CD14-positive monocyte (primary cell): Measurements from ENCODE around the gene MYO5B. TPM values are rescaled to one million over a fixed set of nuclear protein-coding genes. Genes with fewer than 3 reads are reported as not detected.

Experiments
- DNase-seq, 3 donors: peaks; one replicate each; pipeline ENCODE4 v3.0.0-alpha.2; 2011 to 2022
- H2AFZ ChIP-seq: 2 replicates; pipeline ENCODE4 v1.6.0; 2012; ENCODE audit warnings: mild to moderate bottlenecking, low read depth, low read length, inconsistent platforms; ENCODE audit not compliant: insufficient read depth, poor library complexity, severe bottlenecking
- H3K27ac ChIP-seq, 2 donors: 1 replicate in 1 of 2; 2 replicates in 1 of 2; pipeline ENCODE4 v1.5.1; 2012 to 2013; ENCODE audit warnings: low read length in 2 of 2, control low read depth in 1 of 2, inconsistent platforms in 1 of 2, low read depth in 1 of 2, mild to moderate bottlenecking in 1 of 2
- H3K27me3 ChIP-seq, 2 donors: one replicate each; pipeline versions ENCODE4 v1.6.0 to v1.6.1; 2011 to 2013; ENCODE audit warnings: low read length in 2 of 2; ENCODE audit not compliant: control insufficient read depth in 2 of 2, insufficient read depth in 2 of 2
- H3K36me3 ChIP-seq, 2 donors: replicated peaks in 1 of 2; 1 replicate in 1 of 2; 2 replicates in 1 of 2; pipeline versions ENCODE4 v1.5.1 to v1.6.1; 2012 to 2013; ENCODE audit warnings: low read length in 2 of 2, control low read depth in 1 of 2, inconsistent platforms in 1 of 2, mild to moderate bottlenecking in 1 of 2; ENCODE audit not compliant: insufficient read depth in 2 of 2, control insufficient read depth in 1 of 2
- H3K4me1 ChIP-seq, 2 donors: 1 replicate in 1 of 2; 2 replicates in 1 of 2; pipeline versions ENCODE4 v1.5.1 to v1.6.1; 2012 to 2013; ENCODE audit warnings: low read length in 2 of 2, control low read depth in 1 of 2, inconsistent platforms in 1 of 2, mild to moderate bottlenecking in 1 of 2, moderate library complexity in 1 of 2; ENCODE audit not compliant: insufficient read depth in 2 of 2, control insufficient read depth in 1 of 2
- H3K4me2 ChIP-seq: replicated peaks from 2 replicates; pipeline ENCODE3; 2012; ENCODE audit warnings: low read length, moderate library complexity, mild to moderate bottlenecking; ENCODE audit not compliant: poor library complexity, severe bottlenecking; ENCODE audit errors: extremely low read depth
- H3K4me3 ChIP-seq, 3 experiments: fragments of 200-600 bp in 1 of 3; sonication (generic) in 1 of 3; replicated peaks in 1 of 3; 1 replicate in 2 of 3; 2 replicates in 1 of 3; pipeline ENCODE4 v1.5.1; 2011 to 2013; ENCODE audit warnings: low read length in 3 of 3, mild to moderate bottlenecking in 3 of 3, control low read depth in 2 of 3, low read depth in 2 of 3, inconsistent platforms in 1 of 3, moderate library complexity in 1 of 3
- H3K79me2 ChIP-seq: 2 replicates; pipeline ENCODE4 v1.6.0; 2012; ENCODE audit warnings: mild to moderate bottlenecking, control low read depth, inconsistent platforms, low read length, moderate library complexity; ENCODE audit not compliant: insufficient read depth
- H3K9ac ChIP-seq: 2 replicates; pipeline ENCODE4 v1.6.0; 2017; ENCODE audit warnings: low read length, mild to moderate bottlenecking; ENCODE audit not compliant: insufficient read depth, poor library complexity, severe bottlenecking
- H3K9me3 ChIP-seq, 2 donors: replicated peaks in 1 of 2; 1 replicate in 1 of 2; 2 replicates in 1 of 2; pipeline versions ENCODE4 v1.5.1 to v1.6.1; 2012 to 2013; ENCODE audit warnings: low read length in 2 of 2, control low read depth in 1 of 2; ENCODE audit not compliant: control insufficient read depth in 1 of 2, insufficient read depth in 1 of 2
- H4K20me1 ChIP-seq: 2 replicates; pipeline ENCODE4 v1.6.0; 2012; ENCODE audit warnings: mild to moderate bottlenecking, low read length, control low read depth, moderate library complexity; ENCODE audit not compliant: insufficient read depth
- H3K27ac Mint-ChIP-seq, 7 donors: one replicate each; pipeline ENCODE4 v1.8.0; 2020; ENCODE audit warnings: mild to moderate bottlenecking in 7 of 7, mixed read lengths in 7 of 7, moderate library complexity in 6 of 7, inconsistent platforms in 2 of 7
- H3K27me3 Mint-ChIP-seq, 3 donors: one replicate each; pipeline ENCODE4 v1.8.0; 2021 to 2022; ENCODE audit warnings: low read depth in 3 of 3, mild to moderate bottlenecking in 3 of 3, mixed read lengths in 3 of 3, moderate library complexity in 3 of 3, inconsistent platforms in 1 of 3
- H3K36me3 Mint-ChIP-seq, 2 donors: one replicate each; pipeline ENCODE4 v1.8.0; 2020; ENCODE audit warnings: mixed read lengths in 2 of 2, inconsistent platforms in 1 of 2, mild to moderate bottlenecking in 1 of 2
- H3K4me1 Mint-ChIP-seq: one replicate; pipeline ENCODE4 v1.8.0; 2020; ENCODE audit warnings: mild to moderate bottlenecking, mixed read lengths
- H3K4me3 Mint-ChIP-seq, 2 donors: one replicate each; pipeline ENCODE4 v1.8.0; 2020; ENCODE audit warnings: mild to moderate bottlenecking in 2 of 2, mixed read lengths in 2 of 2, moderate library complexity in 1 of 2
- H3K9me3 Mint-ChIP-seq, 7 donors: one replicate each; pipeline ENCODE4 v1.8.0; 2020 to 2022; ENCODE audit warnings: mixed read lengths in 7 of 7, mild to moderate bottlenecking in 6 of 7, moderate library complexity in 6 of 7, inconsistent platforms in 2 of 7
- WGBS: methylation state at CpG from one replicate; pipeline ENCODE4 v1.1.5; 2013; ENCODE audit warnings: missing lambda C conversion rate; ENCODE audit not compliant: insufficient coverage; 5-methylcytosine and 5-hydroxymethylcytosine counted together
- intact Hi-C, 2 donors: fragments of 100-400 bp; cut with micrococcal nuclease; formaldehyde crosslinking; loops; one replicate each; pipeline versions ENCODE4 v1.15.0 to v1.15.1; 2023
- polyA plus RNA-seq, 3 donors: library from polyadenylated mRNA; depleted of rRNA in 1 of 3; unstranded in 2 of 3; stranded (reverse) in 1 of 3; fragments of 300-500 nt in 2 of 3; fragments of >200 nt in 1 of 3; fragmentation: Illumina TruSeq in 2 of 3; gene quantifications; 1 replicate in 2 of 3; 2 replicates in 1 of 3; pipeline ENCODE4 v1.2.3, GENCODE V29; 2012 to 2021
- TF ChIP-seq, protein P1 (sequence below): fragments of 200-600 bp; IDR thresholded peaks from one replicate; pipeline ENCODE4 v1.8.0; 2022; ENCODE audit warnings: antibody characterized with exemption, mild to moderate bottlenecking

Gene MYO5B
- polyA plus RNA-seq, 3 donors = 0.04 TPM; not detected in 2

DNA sequence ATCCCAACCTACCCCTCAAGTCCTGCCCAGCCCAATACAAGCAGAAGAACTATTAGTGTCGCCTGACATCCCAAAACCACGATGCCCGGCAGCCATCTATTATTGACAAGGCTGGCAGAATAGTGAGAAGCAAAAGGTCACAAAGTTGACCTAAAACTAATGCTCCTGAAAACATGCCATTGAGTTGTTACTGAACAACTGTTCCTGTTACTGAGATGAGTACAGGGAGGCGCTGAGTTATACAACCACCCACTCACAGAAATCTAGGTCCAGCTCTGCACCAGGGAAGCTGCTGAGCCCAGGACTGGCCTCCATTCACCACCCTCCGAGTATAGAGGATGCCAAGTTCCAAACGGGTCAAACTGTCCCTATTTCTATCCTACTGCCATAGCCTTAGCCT is 201.6 kb downstream of the MYO5B start:
- Histone ChIP-seq H3K4me3 (no peak overlapping the region), H3K79me2 (no peaks in the 10 kb centered on the region), H3K36me3 (no peaks in the 10 kb centered on the region), H2AFZ (no peak overlapping the region), H3K9ac (no peak overlapping the region), H3K4me2 (no peak overlapping the region), H3K27me3 (no peaks in the 10 kb centered on the region), H4K20me1 (no peaks in the 10 kb centered on the region), H3K4me1 (no peaks in the 10 kb centered on the region), H3K9me3 (no peaks in the 10 kb centered on the region), H3K27ac (no peak overlapping the region)
- Mint-ChIP-seq H3K4me3 (no peak overlapping the region), H3K4me1 (no peaks in the 10 kb centered on the region), H3K27me3 (peaks cover 0 to 4% (median 2%) of the 10 kb centered on the region in 3 donors), H3K9me3 (peaks cover 0 to 8% (median 2%) of the 10 kb centered on the region in 7 donors), H3K36me3 (no peaks in the 10 kb centered on the region), H3K27ac (no peak overlapping the region)
- TF ChIP-seq, protein P1, sequence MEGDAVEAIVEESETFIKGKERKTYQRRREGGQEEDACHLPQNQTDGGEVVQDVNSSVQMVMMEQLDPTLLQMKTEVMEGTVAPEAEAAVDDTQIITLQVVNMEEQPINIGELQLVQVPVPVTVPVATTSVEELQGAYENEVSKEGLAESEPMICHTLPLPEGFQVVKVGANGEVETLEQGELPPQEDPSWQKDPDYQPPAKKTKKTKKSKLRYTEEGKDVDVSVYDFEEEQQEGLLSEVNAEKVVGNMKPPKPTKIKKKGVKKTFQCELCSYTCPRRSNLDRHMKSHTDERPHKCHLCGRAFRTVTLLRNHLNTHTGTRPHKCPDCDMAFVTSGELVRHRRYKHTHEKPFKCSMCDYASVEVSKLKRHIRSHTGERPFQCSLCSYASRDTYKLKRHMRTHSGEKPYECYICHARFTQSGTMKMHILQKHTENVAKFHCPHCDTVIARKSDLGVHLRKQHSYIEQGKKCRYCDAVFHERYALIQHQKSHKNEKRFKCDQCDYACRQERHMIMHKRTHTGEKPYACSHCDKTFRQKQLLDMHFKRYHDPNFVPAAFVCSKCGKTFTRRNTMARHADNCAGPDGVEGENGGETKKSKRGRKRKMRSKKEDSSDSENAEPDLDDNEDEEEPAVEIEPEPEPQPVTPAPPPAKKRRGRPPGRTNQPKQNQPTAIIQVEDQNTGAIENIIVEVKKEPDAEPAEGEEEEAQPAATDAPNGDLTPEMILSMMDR = no peak
- 88% methylated on average over 5 of the region's 6 CpGs for WGBS
- intact Hi-C loops = no loop called here
- no peak for DNase-seq

DNA sequence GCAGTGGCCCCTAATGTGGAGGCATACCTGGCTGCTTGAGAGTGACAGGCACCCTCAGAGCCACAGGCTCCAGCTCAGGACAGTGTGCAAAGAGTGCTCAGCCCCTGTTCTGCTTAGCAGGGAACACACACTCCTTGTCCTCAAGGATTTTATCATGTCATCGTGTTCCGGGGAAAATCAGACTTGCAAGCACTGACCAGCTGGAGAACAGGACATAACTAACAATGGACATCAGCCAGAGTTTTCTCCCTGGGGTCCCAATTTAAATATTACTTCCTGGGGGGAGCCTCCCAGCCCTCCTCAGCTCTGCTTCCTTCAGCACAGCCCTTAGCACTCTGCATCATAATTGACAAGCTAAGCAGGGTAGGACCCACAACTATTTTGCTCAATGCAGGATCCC is 206.2 kb downstream of the MYO5B start:
- H3K4me1 ChIP-seq = no peaks in the 10 kb centered on the region
- no peaks in the 10 kb centered on the region for H4K20me1 ChIP-seq
- WGBS = 90% methylated on average over 2 of the region's 2 CpGs
- H3K27me3 Mint-ChIP-seq = peaks cover 0 to 4% (median 3%) of the 10 kb centered on the region in 3 donors
- no peak overlapping the region for H3K27ac Mint-ChIP-seq
- no peaks in the 10 kb centered on the region for H3K27me3 ChIP-seq
- H3K4me3 ChIP-seq = no peak overlapping the region
- no peak overlapping the region for H2AFZ ChIP-seq
- no peaks in the 10 kb centered on the region for H3K4me1 Mint-ChIP-seq
- no peak overlapping the region for H3K27ac ChIP-seq
- H3K9ac ChIP-seq = no peak overlapping the region
- no peaks in the 10 kb centered on the region for H3K36me3 ChIP-seq
- DNase-seq = no peak
- H3K9me3 Mint-ChIP-seq = peaks cover 0 to 5% (median 0%) of the 10 kb centered on the region in 7 donors
- no peaks in the 10 kb centered on the region for H3K36me3 Mint-ChIP-seq
- TF ChIP-seq, protein P1 = no peak
- no peaks in the 10 kb centered on the region for H3K79me2 ChIP-seq
- H3K9me3 ChIP-seq = no peaks in the 10 kb centered on the region
- H3K4me3 Mint-ChIP-seq = no peak overlapping the region
- intact Hi-C loops = no loop called here
- no peak overlapping the region for H3K4me2 ChIP-seq
